CD4-positive, alpha-beta T cell (primary cell): ENCODE results near the gene CDYL. TPM values are rescaled to one million over a fixed set of nuclear protein-coding genes. Genes with fewer than 3 reads are reported as not detected.

Source experiments
- ATAC-seq: fragments of 200-7000 bp; cut with Tn5 transposase; one replicate; pipeline ENCODE4 v1.10.0; 2022; ENCODE audit warnings: mild to moderate bottlenecking; ENCODE audit not compliant: poor library complexity
- CTCF ChIA-PET: fragments of 350-600 bp; sonication (Branson Sonifier 250); formaldehyde crosslinking; loops from one replicate; lab custom pipeline; 2021; ENCODE audit warnings: antibody characterized with exemption, inconsistent platforms; lab: Charles Lee
- POLR2A ChIA-PET: fragments of 350-600 bp; sonication (Branson Sonifier 250); formaldehyde crosslinking; loops from one replicate; lab custom pipeline; 2021; ENCODE audit warnings: antibody characterized with exemption, inconsistent platforms; lab: Charles Lee
- DNase-seq, 14 experiments: peaks; one replicate each; pipeline ENCODE4 v3.0.0-alpha.2; 2013 to 2020; ENCODE audit warnings: mixed read lengths in 2 of 14
- H3K27ac ChIP-seq, 2 donors: one replicate each; pipeline versions ENCODE4 v1.5.1 to v1.7.0; 2013; ENCODE audit warnings: low read length in 2 of 2, low read depth in 1 of 2, mild to moderate bottlenecking in 1 of 2
- H3K27me3 ChIP-seq, 2 experiments: 1 replicate in 1 of 2; 2 replicates in 1 of 2; pipeline versions ENCODE4 v1.6.1 to v1.7.0; 2013; ENCODE audit warnings: low read length in 2 of 2, control low read depth in 1 of 2, mild to moderate bottlenecking in 1 of 2, moderate library complexity in 1 of 2; ENCODE audit not compliant: insufficient read depth in 2 of 2, control insufficient read depth in 1 of 2
- H3K36me3 ChIP-seq: one replicate; pipeline ENCODE4 v1.6.1; 2013; ENCODE audit warnings: low read length, control low read depth; ENCODE audit not compliant: insufficient read depth
- H3K4me1 ChIP-seq: one replicate; pipeline ENCODE4 v1.6.1; 2013; ENCODE audit warnings: low read length, control low read depth; ENCODE audit not compliant: insufficient read depth
- H3K4me3 ChIP-seq: one replicate; pipeline ENCODE4 v1.5.1; 2013; ENCODE audit warnings: mild to moderate bottlenecking, low read length, moderate library complexity
- H3K9me3 ChIP-seq, 2 experiments: 1 replicate in 1 of 2; 2 replicates in 1 of 2; pipeline versions ENCODE4 v1.6.1 to v1.7.0; 2013; ENCODE audit warnings: low read length in 2 of 2, mild to moderate bottlenecking in 2 of 2, control low read depth in 1 of 2, moderate library complexity in 1 of 2; ENCODE audit not compliant: control insufficient read depth in 1 of 2, insufficient read depth in 1 of 2
- H3K27ac Mint-ChIP-seq: one replicate; pipeline ENCODE4 v1.8.0; 2020; ENCODE audit warnings: mixed read lengths
- H3K27me3 Mint-ChIP-seq: one replicate; pipeline ENCODE4 v1.8.0; 2021; ENCODE audit warnings: mixed read lengths
- H3K36me3 Mint-ChIP-seq: one replicate; pipeline ENCODE4 v1.8.0; 2021; ENCODE audit warnings: low read depth, mixed read lengths
- H3K4me1 Mint-ChIP-seq: one replicate; pipeline ENCODE4 v1.8.0; 2021; ENCODE audit warnings: low read depth, mixed read lengths
- H3K4me3 Mint-ChIP-seq: one replicate; pipeline ENCODE4 v1.8.0; 2020; ENCODE audit warnings: mild to moderate bottlenecking, mixed read lengths
- H3K9me3 Mint-ChIP-seq: one replicate; pipeline ENCODE4 v1.8.0; 2020; ENCODE audit warnings: mixed read lengths
- intact Hi-C, 2 experiments: fragments of 100-400 bp; cut with DNase I in 1 of 2; cut with micrococcal nuclease in 1 of 2; formaldehyde crosslinking; loops; one replicate each; pipeline versions ENCODE4 v1.15.1 to v1.9.0; 2023 to 2025; cut with DNase I, micrococcal nuclease
- total RNA-seq, 174 experiments: library from RNA in 2 of 174; stranded (reverse) in 2 of 174; gene quantifications; one replicate each; pipeline ENCODE4 v1.2.3 and lab custom pipeline; 2021 to 2026
- TF ChIP-seq, protein P1 (sequence below): fragments of 200-600 bp; IDR thresholded peaks from one replicate; pipeline ENCODE4 v1.8.0; 2022; ENCODE audit warnings: antibody characterized with exemption, mild to moderate bottlenecking

CDYL gene
- total RNA-seq, 2 experiments from 2014 or later = 23.8 to 23.9 TPM

DNA sequence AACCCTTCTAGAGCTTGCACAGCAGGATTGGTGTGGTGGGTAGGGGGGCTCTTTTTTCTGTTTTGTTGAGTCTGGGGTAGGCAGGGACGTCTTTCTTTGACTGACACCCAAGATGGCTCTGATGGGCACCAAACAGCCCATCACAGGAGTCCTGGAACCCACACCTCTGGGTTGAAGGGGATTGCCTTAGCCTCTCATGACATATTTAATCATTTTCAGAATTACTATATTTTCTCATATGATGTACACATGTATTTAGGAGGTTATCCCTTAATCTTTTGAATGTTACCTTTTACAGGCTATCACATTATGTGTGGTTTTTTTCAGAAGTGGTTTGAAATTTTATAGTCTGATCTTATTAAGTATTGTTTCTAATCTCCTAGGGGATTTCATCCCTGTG lies 163.0 kb downstream of the CDYL start:
- ChIA-PET POLR2A (no interaction called here), CTCF (no interaction called here)
- Mint-ChIP-seq H3K27me3 (no peaks in the 10 kb centered on the region), H3K9me3 (no peaks in the 10 kb centered on the region), H3K4me3 (no peak overlapping the region), H3K36me3 (peaks cover 58% of the 10 kb centered on the region), H3K4me1 (peaks cover 49% of the 10 kb centered on the region), H3K27ac (no peak overlapping the region)
- Histone ChIP-seq H3K27ac (no peak overlapping the region), H3K9me3 (no peaks in the 10 kb centered on the region), H3K4me3 (no peak overlapping the region), H3K36me3 (peaks cover 12% of the 10 kb centered on the region), H3K4me1 (peaks cover 11% of the 10 kb centered on the region), H3K27me3 (no peaks in the 10 kb centered on the region)
- intact Hi-C loops = loop anchor here (5.0 kb wide), 2 partner anchors 782 to 1197 kb away; no protein-coding TSS in a partner anchor
- no peak for DNase-seq
- no peak for ATAC-seq
- TF ChIP-seq, protein P1, sequence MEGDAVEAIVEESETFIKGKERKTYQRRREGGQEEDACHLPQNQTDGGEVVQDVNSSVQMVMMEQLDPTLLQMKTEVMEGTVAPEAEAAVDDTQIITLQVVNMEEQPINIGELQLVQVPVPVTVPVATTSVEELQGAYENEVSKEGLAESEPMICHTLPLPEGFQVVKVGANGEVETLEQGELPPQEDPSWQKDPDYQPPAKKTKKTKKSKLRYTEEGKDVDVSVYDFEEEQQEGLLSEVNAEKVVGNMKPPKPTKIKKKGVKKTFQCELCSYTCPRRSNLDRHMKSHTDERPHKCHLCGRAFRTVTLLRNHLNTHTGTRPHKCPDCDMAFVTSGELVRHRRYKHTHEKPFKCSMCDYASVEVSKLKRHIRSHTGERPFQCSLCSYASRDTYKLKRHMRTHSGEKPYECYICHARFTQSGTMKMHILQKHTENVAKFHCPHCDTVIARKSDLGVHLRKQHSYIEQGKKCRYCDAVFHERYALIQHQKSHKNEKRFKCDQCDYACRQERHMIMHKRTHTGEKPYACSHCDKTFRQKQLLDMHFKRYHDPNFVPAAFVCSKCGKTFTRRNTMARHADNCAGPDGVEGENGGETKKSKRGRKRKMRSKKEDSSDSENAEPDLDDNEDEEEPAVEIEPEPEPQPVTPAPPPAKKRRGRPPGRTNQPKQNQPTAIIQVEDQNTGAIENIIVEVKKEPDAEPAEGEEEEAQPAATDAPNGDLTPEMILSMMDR = no peak

DNA sequence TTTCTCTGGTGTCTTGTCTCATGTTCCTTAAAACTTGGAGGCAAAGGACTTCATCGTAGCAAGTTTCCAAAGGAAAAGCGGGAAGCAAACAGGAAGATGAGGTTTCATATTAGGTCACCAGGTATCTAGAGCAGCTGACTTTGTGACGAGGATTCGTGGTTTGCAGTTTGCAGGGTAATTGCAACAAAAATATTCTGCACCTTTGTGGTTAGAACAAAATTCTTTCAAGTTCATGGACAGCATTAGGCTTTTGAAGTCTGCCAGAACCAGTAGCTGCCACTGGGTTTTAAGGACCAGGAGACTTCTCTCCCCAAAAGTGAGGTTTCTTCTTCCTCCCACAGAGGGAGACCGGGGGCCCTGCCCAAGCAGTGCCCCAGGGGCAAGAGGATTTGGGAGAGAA lies 164.2 kb downstream of the CDYL start:
- Histone ChIP-seq H3K27me3 (no peaks in the 10 kb centered on the region), H3K9me3 (no peaks in the 10 kb centered on the region), H3K4me3 (no peak overlapping the region), H3K36me3 (peaks cover 24% of the 10 kb centered on the region), H3K4me1 (peaks cover 9% of the 10 kb centered on the region), H3K27ac (no peak overlapping the region)
- ChIA-PET CTCF (no interaction called here), POLR2A (no interaction called here)
- ATAC-seq = no peak
- intact Hi-C loops = no loop called here
- Mint-ChIP-seq H3K36me3 (peaks cover 67% of the 10 kb centered on the region), H3K4me1 (peaks cover 37% of the 10 kb centered on the region), H3K4me3 (no peak overlapping the region), H3K27ac (peak overlapping the region; percentile 11), H3K9me3 (no peaks in the 10 kb centered on the region), H3K27me3 (no peaks in the 10 kb centered on the region)
- DNase-seq = no peak
- TF ChIP-seq, protein P1 = no peak

DNA sequence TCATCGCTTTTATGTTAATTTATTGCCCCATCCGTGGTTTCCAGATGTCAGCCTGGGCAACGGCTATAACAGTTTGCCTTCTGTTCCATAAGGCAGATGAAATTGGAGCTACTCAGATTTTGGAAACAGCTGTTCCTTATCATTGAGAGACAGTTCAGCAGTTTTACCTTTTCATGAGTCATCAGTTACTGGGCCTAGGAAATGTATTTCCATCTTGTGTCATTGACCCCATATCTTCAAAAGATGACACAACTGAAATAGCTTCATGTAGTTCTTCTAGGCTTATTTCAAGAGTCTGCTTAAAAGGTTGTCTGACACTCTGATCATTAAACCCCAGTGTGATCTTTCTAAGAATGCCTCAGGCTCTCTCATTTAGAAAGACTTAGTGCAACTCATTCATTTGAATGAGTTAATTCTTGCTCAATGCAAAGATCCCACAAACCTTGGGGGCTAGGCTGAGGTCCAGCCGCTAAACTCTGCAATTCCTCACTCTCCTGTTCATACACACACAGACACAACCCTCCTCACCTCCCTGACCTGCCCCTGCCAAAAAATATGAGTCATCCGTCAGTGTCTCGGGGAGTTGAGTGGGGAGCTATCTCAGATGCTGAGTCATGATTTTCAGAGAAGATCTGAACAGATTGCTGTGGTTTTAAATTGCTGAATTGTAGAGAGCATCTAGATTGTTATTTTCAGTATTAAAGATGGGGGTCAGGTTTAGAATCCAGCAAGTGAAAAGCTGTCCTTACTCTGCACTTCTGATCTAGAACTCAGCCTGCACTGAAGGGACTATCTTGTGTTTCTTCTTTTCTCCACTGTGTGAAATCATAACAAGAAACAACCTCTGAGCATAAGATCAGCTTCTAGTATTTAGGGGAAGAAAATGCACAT lies 165.8 kb downstream of the CDYL start:
- CTCF ChIA-PET = no interaction called here
- ATAC-seq = peak; percentile 51

More for the DNA sequence above, 165.8 kb downstream of the CDYL start:
- H3K9me3 ChIP-seq = no peaks in the 10 kb centered on the region
- no peak overlapping the region for H3K4me3 Mint-ChIP-seq
- peaks cover 62% of the 10 kb centered on the region for H3K36me3 Mint-ChIP-seq
- no peaks in the 10 kb centered on the region for H3K27me3 ChIP-seq
- H3K4me3 ChIP-seq = no peak overlapping the region
- H3K27me3 Mint-ChIP-seq = no peaks in the 10 kb centered on the region
- H3K27ac Mint-ChIP-seq = peak overlapping the region; percentile 40
- no peaks in the 10 kb centered on the region for H3K9me3 Mint-ChIP-seq
- intact Hi-C loops = no loop called here
- TF ChIP-seq, protein P1 = no peak
- peaks cover 4% of the 10 kb centered on the region for H3K4me1 ChIP-seq
- H3K27ac ChIP-seq = no peak overlapping the region
- DNase-seq = peak in 6 of 14 experiments; percentile 6 to 39 (median 28)
- peaks cover 28% of the 10 kb centered on the region for H3K4me1 Mint-ChIP-seq
- peaks cover 34% of the 10 kb centered on the region for H3K36me3 ChIP-seq
- POLR2A ChIA-PET = no interaction called here
